Stimulated activated CD8-positive, alpha-beta memory T cell treated with anti-CD3 and anti-CD28 coated beads, Interleukin-15, amount 100 ng/mL, for 48 hours (primary cell): Measurements from ENCODE around the gene BANF1.

Source experiments
- DNase-seq, 2 donors: peaks; one replicate each; pipeline ENCODE4 v3.0.0-alpha.2; 2020; ENCODE audit warnings: low read depth in 2 of 2

BANF1 gene, protein sequence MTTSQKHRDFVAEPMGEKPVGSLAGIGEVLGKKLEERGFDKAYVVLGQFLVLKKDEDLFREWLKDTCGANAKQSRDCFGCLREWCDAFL

DNA sequence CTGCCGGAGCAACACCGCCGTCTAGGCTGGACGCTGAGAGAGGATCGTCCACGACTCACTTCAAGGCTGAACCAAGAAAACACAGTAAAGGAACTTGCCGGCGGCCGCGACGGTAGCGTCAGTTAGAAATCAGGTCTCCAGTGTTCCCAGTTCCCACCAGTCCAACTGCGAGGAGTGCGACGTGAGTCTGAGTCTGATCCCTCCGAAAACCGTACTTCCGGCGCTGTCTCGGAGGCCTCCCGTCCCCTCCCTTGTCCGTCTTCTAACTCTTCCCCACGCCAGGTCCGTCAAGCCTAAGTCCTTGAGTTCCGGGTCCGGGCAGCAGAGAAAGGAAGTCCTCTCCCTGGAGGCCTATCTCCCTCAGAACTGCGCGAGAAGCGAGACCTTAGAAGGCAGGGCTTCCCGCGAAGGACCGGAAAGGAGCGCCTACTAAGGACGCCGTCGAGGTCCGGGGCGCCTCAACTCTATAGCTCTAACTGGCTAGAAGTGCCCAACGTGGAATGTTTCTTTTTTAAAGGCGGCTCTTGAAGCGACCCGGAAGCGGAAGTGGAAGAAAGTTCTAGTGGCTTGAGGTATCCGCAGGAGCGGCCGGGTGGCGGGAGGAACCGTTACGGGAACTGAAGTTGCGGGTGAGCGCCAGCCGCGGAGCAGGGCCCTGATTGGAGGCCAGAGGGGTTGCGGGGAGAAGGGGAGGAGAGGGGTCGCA, at the start of gene BANF1, which contains the start of gene EIF1AD:
TSS of gene BANF1 (plus strand) at position 562 of the 706 bp plus-strand sequence. CDS start 748 bp downstream, outside the sequence.
TSS of gene EIF1AD (minus strand) at position 216 of the 706 bp plus-strand sequence. CDS start 1,768 bp downstream, outside the sequence.
- peak; percentile 88 to 89 for DNase-seq

GRCh38 chr11:65953471-65953870, 48.8 kb upstream of the BANF1 start:
- DNase-seq, result no peak

- no peak for DNase-seq
These were observed 47.5 kb upstream of the BANF1 start for GRCh38 chr11:65954771-65955170.

DNA sequence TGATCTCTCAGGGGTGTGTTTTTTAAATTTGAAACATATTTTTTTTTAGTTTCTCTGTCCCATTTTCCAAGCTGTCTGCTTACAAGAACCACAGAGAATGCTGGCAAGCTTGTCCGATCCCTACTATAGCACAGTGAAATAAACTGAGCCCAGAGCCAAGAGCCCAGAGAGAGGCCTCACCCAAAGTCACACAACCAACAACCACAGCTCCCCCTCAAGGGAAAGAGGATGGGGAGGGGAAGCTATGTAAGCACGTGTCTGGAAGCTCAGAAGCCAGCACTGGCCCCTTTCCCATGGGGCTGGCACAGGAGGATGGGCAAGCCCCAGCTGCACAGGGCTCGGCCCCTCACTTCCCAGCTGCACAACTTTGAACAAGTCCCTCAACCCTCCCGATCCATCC, 44.0 kb upstream of the BANF1 start:
- no peak for DNase-seq

- no peak for DNase-seq
These were observed 43.4 kb upstream of the BANF1 start for GRCh38 chr11:65958774-65959420.

GRCh38 chr11:65960824-65961266, 41.5 kb upstream of the BANF1 start:
- no peak for DNase-seq

DNA sequence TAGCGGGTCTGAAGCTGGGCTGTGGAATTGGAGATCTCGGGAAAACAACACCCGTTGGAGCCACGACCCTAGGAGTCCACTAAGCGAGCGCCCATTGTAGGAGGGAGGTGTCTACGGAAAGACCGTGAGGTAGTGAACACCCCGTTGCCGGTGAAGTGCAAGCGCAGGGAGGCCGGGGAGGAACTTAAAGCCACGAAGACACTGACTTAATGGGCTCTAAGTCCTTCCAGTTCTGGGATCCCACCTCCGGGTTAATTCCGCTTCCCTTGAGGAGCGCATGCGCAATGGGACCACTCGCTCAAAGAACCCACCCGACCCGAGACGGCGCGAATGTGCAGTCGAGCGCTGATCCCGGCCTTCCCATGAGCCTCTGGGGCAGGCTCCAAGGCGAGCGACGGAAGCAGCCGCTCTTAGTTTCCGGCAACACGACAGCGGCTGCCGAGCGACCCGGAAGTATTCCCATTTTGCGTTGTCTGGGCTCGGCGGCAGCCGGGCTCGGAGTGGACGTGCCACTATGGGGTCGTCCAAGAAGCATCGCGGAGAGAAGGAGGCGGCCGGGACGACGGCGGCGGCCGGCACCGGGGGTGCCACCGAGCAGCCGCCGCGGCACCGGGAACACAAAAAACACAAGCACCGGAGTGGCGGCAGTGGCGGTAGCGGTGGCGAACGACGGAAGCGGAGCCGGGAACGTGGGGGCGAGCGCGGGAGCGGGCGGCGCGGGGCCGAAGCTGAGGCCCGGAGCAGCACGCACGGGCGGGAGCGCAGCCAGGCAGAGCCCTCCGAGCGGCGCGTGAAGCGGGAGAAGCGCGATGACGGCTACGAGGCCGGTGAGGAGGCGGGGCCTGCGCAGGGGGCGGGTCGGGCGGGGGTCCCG, 40.8 kb upstream of the BANF1 start, which contains the start of gene SART1:
TSS of gene SART1 (plus strand) at position 468 of the 874 bp plus-strand sequence. CDS start at position 515, 47 bp downstream.
- peak; percentile 97 for DNase-seq

DNA sequence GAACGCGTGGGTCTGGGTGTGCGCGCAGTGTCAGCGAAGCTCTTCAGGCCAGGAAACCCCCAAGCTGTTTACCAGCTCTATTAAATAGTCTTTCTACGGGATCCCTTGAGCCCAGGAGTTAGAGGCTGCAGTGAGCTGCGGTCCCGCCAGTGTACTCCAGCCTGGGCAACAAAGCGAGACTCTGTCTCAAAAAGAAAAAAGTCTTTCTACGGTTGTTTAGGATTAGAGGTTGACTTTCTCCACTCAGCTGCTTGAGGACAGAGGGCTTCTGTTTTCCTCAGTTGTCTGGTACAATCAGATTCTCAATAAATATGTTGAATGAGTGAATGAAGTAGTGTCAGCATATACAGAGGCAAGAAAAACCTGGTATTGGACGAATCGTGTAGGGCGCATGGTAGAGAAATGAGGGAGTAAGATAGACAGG, 40.1 kb upstream of the BANF1 start:
- no peak for DNase-seq

DNA sequence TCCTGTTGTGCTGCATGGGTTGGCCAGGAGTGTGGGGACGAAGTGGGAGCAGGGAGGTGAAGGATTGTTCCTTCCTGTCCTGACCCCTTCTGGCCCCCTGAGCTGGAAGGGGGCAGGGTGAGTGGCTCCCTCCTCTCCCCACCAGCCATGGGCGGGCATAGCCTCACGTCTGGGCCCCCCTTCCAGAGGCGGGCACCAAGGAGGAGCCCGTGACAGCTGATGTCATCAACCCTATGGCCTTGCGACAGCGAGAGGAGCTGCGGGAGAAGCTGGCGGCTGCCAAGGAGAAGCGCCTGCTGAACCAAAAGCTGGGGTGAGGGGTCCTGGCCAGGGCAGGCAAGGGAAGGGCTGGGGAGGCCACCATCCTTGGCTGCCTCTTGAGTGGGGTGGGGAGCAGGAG, 37.4 kb upstream of the BANF1 start:
- DNase-seq, result no peak

- DNase-seq, result no peak
These were observed 36.1 kb upstream of the BANF1 start for GRCh38 chr11:65965986-65966762.

DNA sequence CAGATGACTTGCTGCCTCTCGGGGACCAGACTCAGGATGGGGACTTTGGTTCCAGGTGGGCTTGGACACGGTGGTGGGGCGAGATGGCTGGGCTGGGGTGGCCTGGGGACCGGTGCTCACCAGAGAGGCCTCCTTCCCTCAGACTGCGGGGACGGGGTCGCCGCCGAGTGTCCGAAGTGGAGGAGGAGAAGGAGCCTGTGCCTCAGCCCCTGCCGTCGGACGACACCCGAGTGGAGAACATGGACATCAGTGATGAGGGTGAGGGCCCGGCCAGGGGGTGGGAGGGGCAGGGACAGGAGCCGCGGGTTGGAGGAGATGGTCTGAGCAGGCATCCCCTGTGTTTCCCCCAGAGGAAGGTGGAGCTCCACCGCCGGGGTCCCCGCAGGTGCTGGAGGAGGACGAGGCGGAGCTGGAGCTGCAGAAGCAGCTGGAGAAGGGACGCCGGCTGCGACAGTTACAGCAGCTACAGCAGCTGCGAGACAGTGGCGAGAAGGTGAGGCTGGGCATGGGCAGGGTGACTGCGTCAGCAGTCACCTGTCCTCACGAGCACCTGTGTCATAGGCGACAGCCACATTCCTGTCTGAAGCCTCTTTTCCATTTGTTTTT, 34.9 kb upstream of the BANF1 start:
- no peak for DNase-seq

DNA sequence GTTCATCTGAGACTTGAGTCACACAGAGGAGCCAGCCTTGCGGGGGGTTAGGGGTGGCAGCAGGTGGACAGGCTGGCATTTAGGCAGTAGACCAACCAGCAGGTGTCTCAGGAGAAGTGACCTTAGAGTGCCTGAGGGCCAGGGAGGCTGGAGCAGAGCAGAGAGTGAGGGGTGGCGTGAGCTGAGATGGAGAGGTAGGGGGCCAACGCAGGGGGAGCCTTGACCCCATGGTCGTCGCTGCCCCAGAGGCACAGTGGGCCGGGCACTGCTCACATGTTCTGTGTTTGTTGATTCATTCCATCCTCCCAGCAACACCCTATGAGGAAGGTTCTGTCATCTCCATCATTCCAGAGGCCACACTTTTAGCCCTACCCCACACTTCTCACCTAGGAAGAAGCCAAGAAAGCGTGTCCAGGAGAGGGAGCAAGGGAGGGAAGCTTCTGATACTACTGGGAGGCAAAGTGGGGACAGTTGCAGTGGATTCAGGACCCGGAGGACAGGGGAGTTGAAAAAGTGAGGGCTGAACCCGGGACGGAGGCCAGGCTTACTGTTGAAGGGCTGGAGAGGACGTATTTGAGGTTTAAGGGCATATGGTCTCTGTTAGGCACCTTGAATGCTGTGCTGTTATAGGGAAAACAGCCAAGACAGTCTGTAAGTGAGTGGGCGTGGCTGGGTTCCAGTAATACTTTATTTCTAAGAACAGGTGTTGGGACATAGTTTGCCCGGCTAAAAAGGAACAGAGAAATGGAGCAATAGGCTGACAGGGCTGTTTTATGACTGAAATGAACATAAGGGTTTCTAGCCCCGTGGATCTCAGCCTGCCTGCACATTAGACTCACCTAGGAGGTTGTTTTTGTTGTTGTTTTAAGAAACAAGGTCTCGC, 33.5 kb upstream of the BANF1 start:
- no peak for DNase-seq

- DNase-seq, result no peak
These were observed 30.2 kb upstream of the BANF1 start for GRCh38 chr11:65972116-65972515.

DNA sequence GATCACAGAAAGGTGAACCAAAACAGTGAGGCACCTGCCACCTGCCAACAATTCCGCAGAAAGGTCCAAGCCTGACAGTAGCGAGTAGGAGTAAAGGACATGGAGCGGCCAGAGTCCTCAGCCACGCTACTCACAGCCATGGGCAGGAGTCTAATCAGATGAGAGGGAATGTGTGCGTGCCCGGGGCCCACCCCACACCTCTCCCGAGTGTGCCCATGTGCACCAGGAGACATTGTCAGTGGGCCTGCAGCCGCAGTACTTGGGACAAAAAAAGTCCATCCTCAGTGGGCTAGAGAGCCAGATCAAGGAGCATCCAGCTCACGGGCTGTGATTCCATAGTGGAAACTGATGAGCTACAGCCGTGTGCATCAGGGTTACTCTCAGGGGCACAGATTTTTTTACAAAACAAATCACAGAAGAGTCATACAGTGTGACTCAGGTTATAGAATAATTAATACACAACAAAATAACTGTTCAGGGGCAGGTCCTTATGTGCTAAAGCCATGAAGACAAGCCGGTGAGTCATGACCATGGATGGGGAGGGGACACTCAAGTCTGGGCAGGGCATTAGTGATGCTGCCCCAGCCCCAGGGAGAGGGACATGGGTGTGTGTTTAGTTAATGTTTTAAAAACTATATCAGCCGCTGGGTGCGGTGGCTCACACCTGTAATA, 28.7 kb upstream of the BANF1 start:
- no peak for DNase-seq

DNA sequence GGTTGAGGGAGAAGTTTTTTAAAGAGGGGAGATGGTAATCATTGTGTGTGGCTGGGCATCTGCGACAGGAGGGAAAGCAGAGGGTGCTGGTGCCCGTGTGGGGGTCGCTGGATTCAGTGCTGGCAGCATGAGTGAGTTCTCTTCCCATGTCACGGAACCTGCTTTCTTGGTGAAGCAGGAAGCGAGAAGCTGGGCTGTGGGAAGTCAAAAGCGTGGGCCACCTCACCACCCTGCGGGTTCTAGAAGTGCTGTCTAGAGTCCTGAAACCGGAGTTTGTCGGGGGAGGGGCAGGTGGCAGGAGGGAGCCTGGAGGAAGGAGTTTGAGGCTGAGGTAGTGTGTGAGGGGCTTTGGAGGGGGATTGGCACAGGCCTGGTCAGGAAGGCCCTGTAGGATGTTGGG, 26.5 kb upstream of the BANF1 start:
- no peak for DNase-seq

GRCh38 chr11:65976216-65977176, 25.8 kb upstream of the BANF1 start:
- DNase-seq, result no peak

DNA sequence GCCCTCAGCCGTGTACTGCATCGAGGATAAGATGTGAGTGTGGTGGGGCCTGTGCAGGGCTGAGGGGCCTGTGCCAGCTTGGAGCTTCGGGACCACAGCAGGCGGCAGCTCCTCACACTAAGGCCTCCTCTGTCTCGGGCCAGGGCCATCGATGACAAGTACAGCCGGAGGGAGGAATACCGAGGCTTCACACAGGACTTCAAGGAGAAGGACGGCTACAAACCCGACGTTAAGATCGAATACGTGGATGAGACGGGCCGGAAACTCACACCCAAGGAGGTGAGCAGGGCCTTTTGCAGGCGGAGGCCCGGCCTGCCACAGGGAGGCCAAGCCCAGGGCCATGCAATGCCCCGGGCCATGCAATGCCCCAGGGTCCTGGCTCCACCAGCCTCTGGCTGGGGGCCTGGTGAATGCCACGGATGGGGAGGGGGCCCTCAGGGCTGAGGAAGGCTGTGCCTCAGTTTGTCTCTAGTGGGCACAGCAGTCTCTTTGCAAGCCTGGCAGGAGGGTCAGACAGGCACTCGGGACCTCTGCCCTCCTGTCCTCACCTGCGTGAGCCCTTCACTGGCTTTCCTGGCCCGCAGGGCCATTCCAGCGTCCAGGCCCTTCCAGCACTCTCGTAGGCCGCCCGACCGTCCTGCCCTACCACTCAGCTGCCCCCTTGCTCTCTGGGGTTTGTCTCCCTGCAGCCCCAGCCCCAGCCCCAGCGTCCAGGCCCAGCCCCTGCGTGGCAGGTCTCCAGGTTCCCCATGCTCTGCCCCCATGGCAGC, 24.5 kb upstream of the BANF1 start:
- DNase-seq, result no peak
